Urinary bladder (tissue), 4 donors: ENCODE data around the gene SLC18A2. TPM values are rescaled to one million over a fixed set of nuclear protein-coding genes. Genes with fewer than 3 reads are reported as not detected.

Source experiments
- DNase-seq: peaks from one replicate; pipeline ENCODE4 v3.0.0-alpha.2; 2015; ENCODE audit errors: extremely low spot score
- H3K27ac ChIP-seq: one replicate; pipeline ENCODE4 v1.5.1; 2013; ENCODE audit warnings: low read depth, mild to moderate bottlenecking, moderate library complexity
- H3K36me3 ChIP-seq: one replicate; pipeline ENCODE4 v1.6.1; 2013; ENCODE audit warnings: mild to moderate bottlenecking, moderate library complexity; ENCODE audit not compliant: insufficient read depth
- H3K4me1 ChIP-seq: one replicate; pipeline ENCODE4 v1.6.1; 2013; ENCODE audit warnings: mild to moderate bottlenecking, moderate library complexity; ENCODE audit not compliant: insufficient read depth
- H3K4me3 ChIP-seq: one replicate; pipeline ENCODE4 v1.5.1; 2013; ENCODE audit warnings: low read depth, low read length
- WGBS: extraction: QIAGEN DNeasy Blood & Tissue Kit; methylation state at CpG from one replicate; pipeline ENCODE4 v1.1.7; 2013; 5-methylcytosine and 5-hydroxymethylcytosine counted together
- polyA plus RNA-seq: library from polyadenylated mRNA; stranded (reverse); fragments of 200-250 nt; gene quantifications from one replicate; pipeline ENCODE4 v1.2.3, GENCODE V29; 2013
- total RNA-seq: library from RNA; depleted of rRNA; stranded (reverse); fragments of >200 nt; gene quantifications from one replicate; pipeline ENCODE4 v1.2.3, GENCODE V29; 2014
- donor health status: healthy with polysubstance abuse.
- donor health status: healthy.

The SLC18A2 gene
- total RNA-seq (12.6 TPM), polyA plus RNA-seq (2.5 TPM)

- Histone ChIP-seq H3K4me1 (no peaks in the 10 kb centered on the region), H3K27ac (no peak within 1 kb of the TSS), H3K4me3 (peak within 1 kb of the TSS; percentile 23), H3K36me3 (no peaks in the 10 kb centered on the region)
- WGBS, result 3% methylated on average over 93 of the region's 93 CpGs
- no peak for DNase-seq
These were observed at the start of gene SLC18A2 for GRCh38 chr10:117240621-117241529. Gene SLC18A2 (plus strand): TSS chr10:117241114. CDS start chr10:117241694, 580 bp downstream.

- 86% methylated on average over 12 of the region's 12 CpGs for WGBS
- no peak for DNase-seq
- Histone ChIP-seq H3K36me3 (no peaks in the 10 kb centered on the region), H3K4me3 (no peak within 1 kb of the TSS), H3K4me1 (no peaks in the 10 kb centered on the region), H3K27ac (no peak within 1 kb of the TSS)
These were observed 43.7 kb upstream of the SLC18A2 start, which contains the start of gene KCNK18 for GRCh38 chr10:117197189-117197588. Gene KCNK18 (plus strand): TSS chr10:117197489. CDS start chr10:117197489, 0 bp downstream.

GRCh38 chr10:117198088-117198487, 42.8 kb upstream of the SLC18A2 start:
- Histone ChIP-seq H3K36me3 (no peaks in the 10 kb centered on the region), H3K4me1 (no peaks in the 10 kb centered on the region), H3K4me3 (no peak overlapping the region), H3K27ac (no peak overlapping the region)
- 34% methylated on average over 4 of the region's 4 CpGs for WGBS
- DNase-seq, result no peak

GRCh38 chr10:117201826-117202225, 39.1 kb upstream of the SLC18A2 start:
- H3K27ac ChIP-seq, result no peak overlapping the region
- H3K4me1 ChIP-seq, result no peaks in the 10 kb centered on the region
- no peaks in the 10 kb centered on the region for H3K36me3 ChIP-seq
- H3K4me3 ChIP-seq, result no peak overlapping the region
- WGBS, result 80% methylated on average over 4 of the region's 4 CpGs
- DNase-seq, result no peak

GRCh38 chr10:117204316-117204715, 36.6 kb upstream of the SLC18A2 start:
- DNase-seq, result no peak
- Histone ChIP-seq H3K36me3 (no peaks in the 10 kb centered on the region), H3K27ac (no peak overlapping the region), H3K4me3 (no peak overlapping the region), H3K4me1 (no peaks in the 10 kb centered on the region)
- 51% methylated on average over 2 of the region's 2 CpGs for WGBS

GRCh38 chr10:117212176-117212575, 28.7 kb upstream of the SLC18A2 start:
- Histone ChIP-seq H3K27ac (no peak overlapping the region), H3K36me3 (no peaks in the 10 kb centered on the region), H3K4me3 (no peak overlapping the region), H3K4me1 (no peaks in the 10 kb centered on the region)
- no peak for DNase-seq
- whole genome bisulfite sequencing, result 93% methylated on average over 1 of the region's 1 CpG

GRCh38 chr10:117214401-117214800, 26.5 kb upstream of the SLC18A2 start:
- H3K4me3 ChIP-seq, result no peak overlapping the region
- 28% methylated on average over 1 of the region's 1 CpG for whole genome bisulfite sequencing
- DNase-seq, result no peak
- H3K36me3 ChIP-seq, result no peaks in the 10 kb centered on the region
- no peaks in the 10 kb centered on the region for H3K4me1 ChIP-seq
- H3K27ac ChIP-seq, result no peak overlapping the region

GRCh38 chr10:117215079-117215478, 25.8 kb upstream of the SLC18A2 start:
- 89% methylated on average over 2 of the region's 2 CpGs for WGBS
- H3K4me3 ChIP-seq, result no peak overlapping the region

GRCh38 chr10:117216028-117216427, 24.9 kb upstream of the SLC18A2 start:
- no peak overlapping the region for H3K4me3 ChIP-seq
- H3K36me3 ChIP-seq, result no peaks in the 10 kb centered on the region
- 65% methylated on average over 15 of the region's 15 CpGs for WGBS
- no peak for DNase-seq
- no peaks in the 10 kb centered on the region for H3K4me1 ChIP-seq
- no peak overlapping the region for H3K27ac ChIP-seq

More at GRCh38 chr10:117215079-117215478, 25.8 kb upstream of the SLC18A2 start:
- H3K27ac ChIP-seq, result no peak overlapping the region
- H3K36me3 ChIP-seq, result no peaks in the 10 kb centered on the region
- no peak for DNase-seq
- no peaks in the 10 kb centered on the region for H3K4me1 ChIP-seq

GRCh38 chr10:117216611-117217195, 24.2 kb upstream of the SLC18A2 start:
- Histone ChIP-seq H3K4me3 (peak overlapping the region; percentile 12), H3K4me1 (no peaks in the 10 kb centered on the region), H3K36me3 (no peaks in the 10 kb centered on the region), H3K27ac (no peak overlapping the region)
- DNase-seq, result peak; percentile 7
- WGBS, result under 1% methylated on average over 52 of the region's 52 CpGs

- Histone ChIP-seq H3K4me1 (no peaks in the 10 kb centered on the region), H3K27ac (no peak overlapping the region), H3K4me3 (peak overlapping the region; percentile 12), H3K36me3 (no peaks in the 10 kb centered on the region)
- DNase-seq, result no peak
- WGBS, result 17% methylated on average over 22 of the region's 22 CpGs
These were observed 23.6 kb upstream of the SLC18A2 start for GRCh38 chr10:117217196-117217761.

GRCh38 chr10:117218654-117219053, 22.3 kb upstream of the SLC18A2 start:
- 74% methylated on average over 8 of the region's 8 CpGs for WGBS
- Histone ChIP-seq H3K36me3 (no peaks in the 10 kb centered on the region), H3K4me3 (no peak overlapping the region), H3K27ac (no peak overlapping the region), H3K4me1 (no peaks in the 10 kb centered on the region)
- no peak for DNase-seq

GRCh38 chr10:117221156-117221711, 19.7 kb upstream of the SLC18A2 start:
- no peak overlapping the region for H3K27ac ChIP-seq
- no peak overlapping the region for H3K4me3 ChIP-seq
- no peaks in the 10 kb centered on the region for H3K36me3 ChIP-seq
- WGBS, result 53% methylated on average over 10 of the region's 10 CpGs
- DNase-seq, result no peak
- no peaks in the 10 kb centered on the region for H3K4me1 ChIP-seq
